T-helper 2 cell treated with Interferon-gamma antibody and Interleukin-4, amounts not matched to agents 100 ng/mL and 5 ng/mL, for 36 hours (primary cell): Measurements from ENCODE around the gene CAPN12. TPM values are rescaled to one million over a fixed set of nuclear protein-coding genes. Genes with fewer than 3 reads are reported as not detected.

Experiments
- intact Hi-C: fragments of 100-400 bp; cut with micrococcal nuclease; formaldehyde crosslinking; loops from one replicate; pipeline ENCODE4 v1.15.1; 2023
- total RNA-seq: library from RNA; stranded (reverse); gene quantifications from 2 replicates; pipeline ENCODE4 v1.2.3, GENCODE V29; 2022

The CAPN12 gene
- total RNA-seq, 1 donor from 2014 or later, result 5.3 TPM

- intact Hi-C loops, result no loop called here
Measured at GRCh38 chr19:38682195-38682867, 61.9 kb downstream of the CAPN12 start.

Other genes starting within 250 kb of the CAPN12 start
- 283 and 284 TPM in 2 replicates for gene MAP4K1, start 126.5 kb downstream of the CAPN12 start, total RNA-seq
- gene EIF3K, start 125.3 kb downstream of the CAPN12 start, total RNA-seq, result 350 and 352 TPM in 2 replicates
- 425 TPM in 2 replicates for gene ACTN4, start 96.8 kb downstream of the CAPN12 start, total RNA-seq
- gene LGALS7, start 29.0 kb upstream of the CAPN12 start, total RNA-seq, result not detected in 2 replicates
- gene LGALS7B, start 44.7 kb upstream of the CAPN12 start, total RNA-seq, result not detected in 2 replicates
- 1.7 and 2.0 TPM in 2 replicates for gene LGALS4, start 68.5 kb upstream of the CAPN12 start, total RNA-seq
- gene ECH1, start 87.3 kb upstream of the CAPN12 start, total RNA-seq, result 146 and 160 TPM in 2 replicates
- 572 and 574 TPM in 2 replicates for gene HNRNPL, start 105.5 kb upstream of the CAPN12 start, total RNA-seq
- gene RINL, start 133.8 kb upstream of the CAPN12 start, total RNA-seq, result 59.5 and 65.6 TPM in 2 replicates
- 42.2 and 42.5 TPM in 2 replicates for gene SIRT2, start 155.1 kb upstream of the CAPN12 start, total RNA-seq
- 42.1 and 42.2 TPM in 2 replicates for gene NFKBIB, start 155.5 kb upstream of the CAPN12 start, total RNA-seq
- 1.6 TPM in 2 replicates for gene CCER2, start 167.7 kb upstream of the CAPN12 start, total RNA-seq
- gene SARS2, start 186.3 kb upstream of the CAPN12 start, total RNA-seq, result 43.2 and 55.3 TPM in 2 replicates
- 68.3 and 69.9 TPM in 2 replicates for gene MRPS12, start 186.5 kb upstream of the CAPN12 start, total RNA-seq
- gene FBXO17, start 231.3 kb upstream of the CAPN12 start, total RNA-seq, result not detected in 2 replicates